Thymus (tissue), 11 donors: Measurements from ENCODE around the gene NAA10. TPM values are rescaled to one million over a fixed set of nuclear protein-coding genes. Genes with fewer than 3 reads are reported as not detected.

Source experiments
- DNase-seq, 9 donors: peaks; one replicate each; pipeline ENCODE4 v3.0.0-alpha.2; 2013; ENCODE audit warnings: low spot score in 9 of 9, low read depth in 6 of 9, missing footprints in 1 of 9
- H3K27ac ChIP-seq, 2 donors: one replicate each; pipeline ENCODE4 v1.5.1; 2013; ENCODE audit warnings: control low read depth in 1 of 2, low read depth in 1 of 2, low read length in 1 of 2, mild to moderate bottlenecking in 1 of 2, moderate library complexity in 1 of 2
- H3K27me3 ChIP-seq, 2 donors: one replicate each; pipeline ENCODE4 v1.5.1; 2013; ENCODE audit warnings: low read length in 1 of 2; ENCODE audit not compliant: control insufficient read depth in 2 of 2, insufficient read depth in 1 of 2
- H3K36me3 ChIP-seq, 2 donors: one replicate each; pipeline ENCODE4 v1.5.1; 2013; ENCODE audit warnings: low read length in 1 of 2, mild to moderate bottlenecking in 1 of 2, moderate library complexity in 1 of 2; ENCODE audit not compliant: control insufficient read depth in 2 of 2, insufficient read depth in 2 of 2
- H3K4me1 ChIP-seq, 2 donors: one replicate each; pipeline ENCODE4 v1.5.1; 2013; ENCODE audit warnings: low read length in 2 of 2; ENCODE audit not compliant: control insufficient read depth in 2 of 2, insufficient read depth in 2 of 2
- H3K4me3 ChIP-seq, 2 donors: one replicate each; pipeline ENCODE4 v1.5.1; 2013; ENCODE audit warnings: low read length in 2 of 2, control low read depth in 1 of 2, mild to moderate bottlenecking in 1 of 2
- H3K9me3 ChIP-seq, 2 donors: one replicate each; pipeline ENCODE4 v1.5.1; 2013; ENCODE audit warnings: low read length in 1 of 2, mild to moderate bottlenecking in 1 of 2; ENCODE audit not compliant: control insufficient read depth in 2 of 2, insufficient read depth in 1 of 2
- WGBS: extraction: QIAGEN DNeasy Blood & Tissue Kit; methylation state at CpG from one replicate; pipeline ENCODE4 v1.1.7; 2013; 5-methylcytosine and 5-hydroxymethylcytosine counted together
- polyA plus RNA-seq: library from polyadenylated mRNA; stranded (reverse); fragments of 200-250 nt; gene quantifications from one replicate; pipeline ENCODE4 v1.2.3, GENCODE V29; 2013
- total RNA-seq: library from RNA; stranded (reverse); fragments of 120-200 nt; gene quantifications from one replicate; pipeline ENCODE4 v1.2.4, GENCODE V29; 2013
- donor health status: healthy.

Gene NAA10
- total and polyA plus RNA-seq, 2 donors: 41.3 to 94.7 TPM

- 42% methylated on average over 6 of the region's 6 CpGs for WGBS
- Histone ChIP-seq H3K27ac (no peak overlapping the region), H3K36me3 (peaks cover 45 to 65% of the 10 kb centered on the region in 2 donors), H3K9me3 (no peaks in the 10 kb centered on the region), H3K4me3 (no peak overlapping the region), H3K27me3 (peaks cover 0 to 10% of the 10 kb centered on the region in 2 donors), H3K4me1 (peaks cover 0 to 5% of the 10 kb centered on the region in 2 donors)
- no peak for DNase-seq
Measured at GRCh38 chrX:153911798-153912197, 23.0 kb downstream of the NAA10 start.

- Histone ChIP-seq H3K27ac (no peak overlapping the region), H3K4me3 (no peak overlapping the region), H3K27me3 (peaks cover 0 to 10% of the 10 kb centered on the region in 2 donors), H3K9me3 (no peaks in the 10 kb centered on the region), H3K4me1 (peaks cover 0 to 5% of the 10 kb centered on the region in 2 donors), H3K36me3 (peaks cover 43 to 61% of the 10 kb centered on the region in 2 donors)
- DNase-seq: no peak
- 98% methylated on average over 22 of the region's 22 CpGs for WGBS
Measured at GRCh38 chrX:153910446-153910845, 24.4 kb downstream of the NAA10 start.

GRCh38 chrX:153909980-153910360 is 24.9 kb downstream of the NAA10 start:
- Histone ChIP-seq H3K4me1 (peaks cover 0 to 6% of the 10 kb centered on the region in 2 donors), H3K27me3 (peaks cover 0 to 10% of the 10 kb centered on the region in 2 donors)
- 99% methylated on average over 25 of the region's 25 CpGs for WGBS

GRCh38 chrX:153909024-153909979 is 25.5 kb downstream of the NAA10 start:
- H3K9me3 ChIP-seq: no peaks in the 10 kb centered on the region
- H3K27ac ChIP-seq: no peak overlapping the region
- H3K36me3 ChIP-seq: peaks cover 43 to 61% of the 10 kb centered on the region in 2 donors
- H3K4me3 ChIP-seq: no peak overlapping the region
- H3K4me1 ChIP-seq: peaks cover 0 to 10% of the 10 kb centered on the region in 2 donors
- 97% methylated on average over 37 of the region's 37 CpGs for whole genome bisulfite sequencing
- no peak for DNase-seq
- H3K27me3 ChIP-seq: peaks cover 0 to 10% of the 10 kb centered on the region in 2 donors

More at GRCh38 chrX:153909980-153910360, 24.9 kb downstream of the NAA10 start:
- H3K4me3 ChIP-seq: no peak overlapping the region
- no peaks in the 10 kb centered on the region for H3K9me3 ChIP-seq
- H3K36me3 ChIP-seq: peaks cover 43 to 61% of the 10 kb centered on the region in 2 donors
- DNase-seq: no peak
- no peak overlapping the region for H3K27ac ChIP-seq

GRCh38 chrX:153908219-153908860 is 26.5 kb downstream of the NAA10 start:
- peaks cover 0 to 20% of the 10 kb centered on the region in 2 donors for H3K4me1 ChIP-seq
- H3K9me3 ChIP-seq: no peaks in the 10 kb centered on the region
- H3K27ac ChIP-seq: no peak overlapping the region
- no peak for DNase-seq
- no peak overlapping the region for H3K4me3 ChIP-seq
- peaks cover 37 to 51% of the 10 kb centered on the region in 2 donors for H3K36me3 ChIP-seq
- H3K27me3 ChIP-seq: peaks cover 0 to 11% of the 10 kb centered on the region in 2 donors
- 98% methylated on average over 23 of the region's 23 CpGs for WGBS

- Histone ChIP-seq H3K27me3 (peaks cover 0 to 4% of the 10 kb centered on the region in 2 donors), H3K36me3 (peaks cover 30 to 42% of the 10 kb centered on the region in 2 donors), H3K27ac (no peak overlapping the region), H3K4me3 (no peak overlapping the region), H3K9me3 (no peaks in the 10 kb centered on the region), H3K4me1 (peaks cover 0 to 22% of the 10 kb centered on the region in 2 donors)
- no peak for DNase-seq
- 92% methylated on average over 12 of the region's 12 CpGs for WGBS
Measured at GRCh38 chrX:153907456-153907855, 27.4 kb downstream of the NAA10 start.

GRCh38 chrX:153906126-153906917 is 28.5 kb downstream of the NAA10 start:
- Histone ChIP-seq H3K4me1 (peaks cover 0 to 28% of the 10 kb centered on the region in 2 donors), H3K27ac (peak overlapping the region in 1 of 2 donors; percentile 52), H3K36me3 (peaks cover 30 to 38% of the 10 kb centered on the region in 2 donors), H3K27me3 (peaks cover 0 to 4% of the 10 kb centered on the region in 2 donors), H3K9me3 (no peaks in the 10 kb centered on the region), H3K4me3 (no peak overlapping the region)
- no peak for DNase-seq
- 73% methylated on average over 27 of the region's 27 CpGs for WGBS

- Histone ChIP-seq H3K27me3 (peaks cover 0 to 4% of the 10 kb centered on the region in 2 donors), H3K4me3 (no peak overlapping the region), H3K9me3 (no peaks in the 10 kb centered on the region), H3K27ac (no peak overlapping the region), H3K36me3 (peaks cover 23 to 31% of the 10 kb centered on the region in 2 donors), H3K4me1 (peaks cover 0 to 34% of the 10 kb centered on the region in 2 donors)
- 95% methylated on average over 32 of the region's 32 CpGs for WGBS
- DNase-seq: no peak
Measured at GRCh38 chrX:153905481-153906095, 29.2 kb downstream of the NAA10 start.
